Activated T-cell treated with anti-CD3 and anti-CD28 coated beads for 48 hours (primary cell): ENCODE data around the gene KCP.

Experiments used
- DNase-seq: peaks from one replicate; pipeline ENCODE4 v3.0.0-alpha.2; 2020; ENCODE audit warnings: low read depth

Gene KCP

GRCh38 chr7:128906766-128907559 lies 3.5 kb downstream of the KCP start:
- DNase-seq: no peak

- DNase-seq: no peak
These were observed 4.3 kb downstream of the KCP start for GRCh38 chr7:128906001-128906765.

DNA sequence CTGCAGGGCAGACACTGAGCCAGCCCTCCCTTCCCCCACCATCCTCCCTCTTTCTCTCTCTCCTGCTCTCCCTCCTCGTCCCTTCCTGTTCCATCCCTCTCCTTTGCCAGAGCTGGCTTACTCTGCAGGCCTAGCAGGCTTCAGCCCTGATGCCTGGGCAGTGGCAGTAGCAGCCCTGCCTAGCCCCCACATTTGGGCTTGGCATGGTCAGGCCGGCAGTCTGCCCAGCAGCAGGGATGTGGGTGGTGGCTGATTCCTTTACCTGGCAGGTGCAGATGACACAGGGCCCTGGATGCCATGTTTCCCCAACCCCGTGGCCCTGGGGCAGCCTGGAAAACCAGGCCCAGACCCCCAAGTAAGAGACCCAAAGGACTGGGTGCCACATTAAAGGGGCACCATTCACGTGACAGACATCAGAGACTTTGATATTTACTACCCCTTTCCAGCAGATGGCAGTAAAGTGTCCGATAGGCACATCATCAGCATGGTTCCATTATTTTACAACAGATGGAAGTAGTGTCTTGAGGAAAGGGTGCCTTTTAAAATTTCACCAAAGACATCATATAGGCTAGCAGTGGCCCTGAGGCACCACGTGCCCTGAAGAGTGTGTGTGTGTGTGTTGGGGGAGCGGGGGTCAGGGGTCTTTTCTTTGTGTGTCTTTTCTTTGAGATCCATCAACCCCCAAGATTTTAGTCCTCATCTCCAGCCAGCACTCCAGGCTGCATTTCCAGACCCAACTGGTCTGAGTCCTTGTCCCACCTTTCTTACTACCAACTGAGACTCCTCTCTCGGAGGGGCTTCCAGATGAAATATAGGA lies 5.9 kb downstream of the KCP start:
- no peak for DNase-seq

GRCh38 chr7:128903621-128904361 lies 6.7 kb downstream of the KCP start:
- no peak for DNase-seq

GRCh38 chr7:128902761-128903585 lies 7.5 kb downstream of the KCP start:
- DNase-seq: no peak

DNA sequence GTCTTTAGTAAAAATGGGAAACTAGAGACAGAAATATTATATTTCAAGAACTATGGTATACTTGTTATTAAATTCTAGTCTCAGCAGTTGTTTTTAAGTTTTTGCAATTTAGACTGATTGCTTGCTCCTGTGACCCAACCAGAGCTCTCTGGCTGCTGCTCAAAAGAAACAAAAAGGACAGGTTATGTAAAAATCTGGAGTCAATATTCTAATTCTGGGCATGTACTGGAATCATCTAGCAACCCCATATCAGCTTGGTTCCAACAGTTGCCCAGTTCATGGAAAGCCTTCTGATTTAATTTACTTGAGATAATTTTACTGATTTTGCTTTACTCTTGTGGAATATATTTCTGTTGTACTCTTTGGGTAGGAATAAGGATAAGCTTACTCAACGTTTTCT lies 10.3 kb downstream of the KCP start:
- no peak for DNase-seq

DNA sequence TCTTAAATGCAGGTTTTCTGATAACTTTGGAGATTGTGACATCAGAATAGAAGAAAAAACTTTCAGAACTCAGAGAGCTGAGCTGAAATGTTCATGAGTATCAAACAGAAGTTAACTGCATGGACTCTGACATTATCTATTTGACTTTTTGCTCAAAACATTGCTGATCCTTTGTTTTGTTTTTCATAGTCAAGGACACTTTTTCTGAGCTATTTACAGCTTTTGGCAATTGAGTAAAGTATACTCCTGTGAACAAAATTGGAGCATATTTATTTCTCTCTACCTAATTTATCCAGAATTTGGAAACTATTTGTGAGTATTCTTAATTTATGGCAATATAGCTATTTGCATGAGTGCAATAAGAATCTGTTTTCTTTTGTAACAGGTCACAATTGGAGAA lies 11.1 kb downstream of the KCP start:
- DNase-seq: no peak

DNA sequence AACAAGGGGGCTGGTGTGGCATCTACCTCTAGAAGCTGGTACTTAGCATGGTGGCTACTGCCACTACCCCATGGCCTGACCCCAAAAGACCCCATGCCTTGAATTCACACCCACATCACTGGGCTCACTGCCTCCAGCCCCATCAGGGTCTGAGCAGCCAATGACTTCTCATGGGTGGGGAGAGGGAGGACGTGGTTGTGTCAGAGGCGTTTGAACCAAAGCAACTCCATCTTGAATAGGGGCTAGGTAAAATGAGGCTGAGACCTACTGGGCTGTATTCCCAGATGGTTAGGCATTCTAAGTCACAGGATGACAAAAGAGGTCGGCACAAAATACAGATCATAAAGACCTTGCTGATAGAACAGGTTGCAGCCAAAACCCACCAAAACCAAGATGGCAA lies 15.2 kb downstream of the KCP start:
- no peak for DNase-seq

DNA sequence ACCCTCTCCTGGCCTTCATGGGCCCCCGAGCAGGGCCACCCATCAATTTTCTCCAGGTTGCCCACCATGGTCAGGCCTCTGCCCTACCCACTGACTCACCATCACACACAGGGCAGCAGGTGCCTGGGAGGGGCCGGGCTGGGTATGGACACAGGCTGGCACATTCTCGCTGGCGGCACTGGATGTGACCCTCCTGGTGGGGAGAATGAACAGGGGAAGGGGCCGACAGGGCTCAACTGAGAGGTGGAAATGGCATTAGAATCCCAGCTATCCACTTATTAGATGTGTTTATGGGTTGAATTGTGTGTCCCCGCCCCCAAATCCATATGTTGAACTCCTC lies 16.4 kb downstream of the KCP start:
- no peak for DNase-seq

DNA sequence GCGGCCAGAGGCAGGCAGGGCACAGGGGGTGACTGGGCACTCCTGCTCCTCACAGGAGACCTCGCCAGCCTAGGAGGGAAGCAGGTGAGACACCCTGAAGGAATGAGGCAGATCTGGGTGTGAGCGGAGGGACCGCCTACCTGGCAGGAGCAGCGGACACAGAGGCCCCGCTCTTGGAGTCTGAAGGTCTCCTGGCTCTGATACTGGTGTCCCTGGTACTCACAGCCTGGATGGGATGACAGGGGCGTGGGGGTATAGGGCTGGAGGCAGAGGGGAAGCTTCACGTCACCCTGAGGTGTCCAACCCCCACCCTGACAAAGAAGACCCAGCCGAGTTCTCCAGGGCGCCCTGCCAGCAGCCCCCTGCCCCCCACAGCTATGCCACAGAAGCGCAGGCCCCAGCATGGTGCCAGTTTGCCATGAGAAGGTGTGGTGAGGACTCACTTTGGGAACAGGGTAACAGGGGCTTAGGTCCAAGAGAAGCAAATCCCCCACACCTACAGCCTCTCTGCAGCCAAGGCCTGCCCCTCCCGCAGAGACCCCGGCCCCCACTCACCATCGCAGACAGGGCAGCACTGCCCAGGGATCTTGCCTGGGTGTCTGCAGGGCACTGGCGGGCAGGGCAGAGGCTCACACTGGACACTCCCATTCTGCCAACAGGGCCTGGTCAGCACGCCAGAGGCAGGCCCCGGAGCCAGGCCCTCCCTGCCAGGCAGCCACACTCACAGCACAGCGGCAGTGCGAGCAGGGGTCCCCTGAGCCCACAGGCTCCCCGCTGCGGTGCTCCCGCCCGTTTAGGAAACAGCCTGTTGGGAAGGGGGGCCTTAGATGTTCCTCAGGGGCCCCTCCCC lies 17.0 kb downstream of the KCP start:
- no peak for DNase-seq

GRCh38 chr7:128892521-128893250 lies 17.8 kb downstream of the KCP start:
- no peak for DNase-seq

DNA sequence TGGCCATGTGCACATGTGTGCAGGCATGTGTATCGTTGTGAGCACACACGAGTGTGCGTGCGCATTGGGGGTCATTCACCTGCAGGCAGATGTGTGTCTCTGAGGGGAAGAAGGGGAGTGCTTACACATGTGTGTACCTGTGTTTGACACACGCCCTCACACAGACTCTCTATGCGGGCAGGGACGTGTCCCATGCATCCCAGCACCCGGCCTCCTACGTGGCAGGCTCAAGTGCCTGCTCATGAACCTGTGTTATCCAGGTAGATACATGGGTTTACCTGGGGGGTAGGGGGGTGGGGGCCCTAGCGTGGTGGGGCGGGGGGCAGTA lies 18.6 kb downstream of the KCP start:
- DNase-seq: no peak

- no peak for DNase-seq
These were observed 19.2 kb downstream of the KCP start for GRCh38 chr7:128891110-128891941.

DNA sequence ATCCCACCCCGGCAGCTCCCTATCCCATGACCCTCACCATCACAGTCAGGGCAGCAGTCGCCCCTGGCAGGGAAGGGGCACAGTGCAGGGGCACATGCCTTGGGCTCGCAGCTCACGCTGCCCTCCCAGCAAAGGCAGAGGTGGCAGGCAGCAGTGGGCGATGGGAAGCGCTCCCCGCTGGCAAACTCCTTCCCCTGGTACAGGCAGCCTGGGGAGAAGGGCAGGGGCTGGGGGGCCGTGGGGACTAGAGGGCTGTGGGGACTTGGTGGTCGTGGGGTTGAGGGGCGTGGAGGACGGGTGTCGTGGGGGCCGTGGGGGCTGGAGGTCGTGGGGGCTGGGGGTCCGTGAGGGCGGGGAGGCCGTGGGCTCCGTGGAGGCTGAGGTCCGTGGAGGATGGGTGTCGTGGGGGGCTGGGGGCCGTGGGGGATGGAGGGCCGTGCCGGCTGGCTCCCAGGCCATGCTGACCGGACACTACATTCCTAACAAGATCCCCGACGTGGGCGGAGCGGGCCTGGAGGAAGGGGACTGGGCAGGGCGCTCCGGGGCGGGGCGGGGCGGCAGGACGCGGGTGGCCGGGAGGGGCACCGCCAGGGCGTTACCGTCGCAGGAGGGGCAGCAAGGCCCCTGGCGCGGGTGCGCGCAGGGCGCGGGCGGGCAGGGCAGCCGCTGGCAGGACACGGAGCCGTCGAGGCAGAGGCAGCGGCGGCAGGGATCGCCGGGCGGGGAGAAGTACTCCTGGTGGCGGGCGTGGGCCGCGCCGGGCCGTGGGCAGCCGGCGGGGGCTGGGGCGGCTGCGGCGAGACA lies 20.0 kb downstream of the KCP start:
- no peak for DNase-seq

GRCh38 chr7:128889121-128889520 lies 21.4 kb downstream of the KCP start:
- no peak for DNase-seq

GRCh38 chr7:128888756-128889095 lies 21.8 kb downstream of the KCP start:
- no peak for DNase-seq

DNA sequence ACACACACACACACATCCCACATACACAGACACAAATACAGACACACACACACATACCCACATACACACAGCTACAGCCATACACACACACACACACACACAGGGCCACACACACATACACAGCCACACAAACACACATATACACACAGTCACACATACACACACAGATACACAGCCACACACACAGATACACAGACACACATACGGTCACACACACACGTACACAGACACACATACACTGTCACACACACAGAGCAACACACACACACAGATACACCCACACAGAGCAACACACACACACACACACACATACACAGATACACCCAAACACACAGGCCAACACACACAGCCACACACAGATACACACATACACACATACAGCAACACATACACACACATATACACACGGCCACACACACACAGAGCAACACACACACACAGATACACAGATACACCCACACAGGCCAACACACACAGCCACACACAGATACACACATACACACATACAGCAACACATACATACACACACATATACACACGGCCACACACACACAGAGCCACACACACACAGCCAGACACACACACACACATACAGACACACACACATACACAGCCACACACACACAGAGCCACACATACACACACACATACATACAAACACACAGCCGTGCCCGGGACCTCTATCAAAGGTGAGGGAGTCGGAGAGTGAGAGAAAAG lies 22.3 kb downstream of the KCP start:
- DNase-seq: no peak
